Colonic mucosa (tissue), 4 donors: ENCODE measurements around the gene USP1. TPM values are rescaled to one million over a fixed set of nuclear protein-coding genes. Genes with fewer than 3 reads are reported as not detected.

Experiments
- DNase-seq: peaks from one replicate; pipeline ENCODE4 v3.0.0-alpha.2; 2020
- H3K27ac ChIP-seq: fragments of 200-600 bp; one replicate; pipeline ENCODE4 v1.8.0; 2021
- H3K27me3 ChIP-seq: fragments of 200-600 bp; one replicate; pipeline ENCODE4 v1.8.0; 2021
- H3K36me3 ChIP-seq: fragments of 200-600 bp; one replicate; pipeline ENCODE4 v1.8.0; 2021
- H3K4me1 ChIP-seq: fragments of 200-600 bp; one replicate; pipeline ENCODE4 v1.8.0; 2021; ENCODE audit warnings: mild to moderate bottlenecking
- H3K4me3 ChIP-seq: fragments of 200-600 bp; one replicate; pipeline ENCODE4 v1.8.0; 2021
- H3K9ac ChIP-seq, 2 donors: one replicate each; pipeline ENCODE4 v1.7.0; 2013; ENCODE audit warnings: control low read depth in 2 of 2, low read depth in 2 of 2, low read length in 2 of 2
- H3K9me3 ChIP-seq: fragments of 200-600 bp; one replicate; pipeline ENCODE4 v1.8.0; 2021
- CTCF ChIP-seq: fragments of 200-600 bp; IDR thresholded peaks from one replicate; pipeline ENCODE4 v1.8.0; 2022; ENCODE audit warnings: antibody characterized with exemption, mild to moderate bottlenecking
- intact Hi-C: fragments of 100-400 bp; cut with DNase I; formaldehyde crosslinking; loops from one replicate; pipeline ENCODE4 v1.14.1; 2022
- total RNA-seq, 2 donors: library from RNA; stranded (reverse); fragmentation: NEBNext Ultra II Directional in 1 of 2; extraction: Animal tissue kit (Norgen Biotek cat#: 25700) in 1 of 2; gene quantifications; one replicate each; pipeline ENCODE4 v1.2.1, GENCODE V29; 2021
- donor health status: healthy.
- donor health status: DM: no; HTN: no; CAD: no.
- donor health status: DM: no; HTN: no; CAD: no.

The USP1 gene
- total RNA-seq, 2 donors from 2014 or later: 28.8 to 30.7 TPM

- TF ChIP-seq CTCF: no peak
- no peaks in the 10 kb centered on the region for H3K36me3 ChIP-seq
- no peaks in the 10 kb centered on the region for H3K27me3 ChIP-seq
Measured at GRCh38 chr1:62457955-62458354, 21.1 kb downstream of the USP1 start.

GRCh38 chr1:62462370-62462769, 25.5 kb downstream of the USP1 start:
- H3K4me3 ChIP-seq: no peak overlapping the region
- H3K9ac ChIP-seq: no peak overlapping the region
- H3K27me3 ChIP-seq: no peaks in the 10 kb centered on the region
- H3K36me3 ChIP-seq: no peaks in the 10 kb centered on the region
- TF ChIP-seq CTCF: no peak
- H3K27ac ChIP-seq: no peak overlapping the region
- H3K4me1 ChIP-seq: no peaks in the 10 kb centered on the region
- intact Hi-C loops: no loop called here
- no peak for DNase-seq
- H3K9me3 ChIP-seq: no peaks in the 10 kb centered on the region

More at GRCh38 chr1:62457955-62458354, 21.1 kb downstream of the USP1 start:
- Histone ChIP-seq H3K4me3 (no peak overlapping the region), H3K9me3 (no peaks in the 10 kb centered on the region), H3K9ac (no peak overlapping the region), H3K27ac (no peak overlapping the region), H3K4me1 (no peaks in the 10 kb centered on the region)
- intact Hi-C loops: no loop called here
- no peak for DNase-seq

- H3K4me3 ChIP-seq: no peak overlapping the region
- no peaks in the 10 kb centered on the region for H3K9me3 ChIP-seq
- H3K36me3 ChIP-seq: no peaks in the 10 kb centered on the region
- H3K27ac ChIP-seq: no peak overlapping the region
- H3K27me3 ChIP-seq: no peaks in the 10 kb centered on the region
- intact Hi-C loops: no loop called here
- no peak for TF ChIP-seq CTCF
- no peaks in the 10 kb centered on the region for H3K4me1 ChIP-seq
- H3K9ac ChIP-seq: no peak overlapping the region
- DNase-seq: no peak
Measured at GRCh38 chr1:62467092-62467491, 30.2 kb downstream of the USP1 start.

GRCh38 chr1:62476525-62477219, 39.8 kb downstream of the USP1 start:
- no peaks in the 10 kb centered on the region for H3K9me3 ChIP-seq
- no peaks in the 10 kb centered on the region for H3K36me3 ChIP-seq
- DNase-seq: no peak

GRCh38 chr1:62481681-62482080, 44.8 kb downstream of the USP1 start:
- Histone ChIP-seq H3K27ac (no peak overlapping the region), H3K36me3 (no peaks in the 10 kb centered on the region)
- intact Hi-C loops: no loop called here

More at GRCh38 chr1:62476525-62477219, 39.8 kb downstream of the USP1 start:
- no peak overlapping the region for H3K27ac ChIP-seq
- intact Hi-C loops: no loop called here
- H3K27me3 ChIP-seq: no peaks in the 10 kb centered on the region
- H3K4me1 ChIP-seq: no peaks in the 10 kb centered on the region
- no peak overlapping the region for H3K4me3 ChIP-seq
- no peak for TF ChIP-seq CTCF
- no peak overlapping the region for H3K9ac ChIP-seq

More at GRCh38 chr1:62481681-62482080, 44.8 kb downstream of the USP1 start:
- H3K27me3 ChIP-seq: no peaks in the 10 kb centered on the region
- H3K4me3 ChIP-seq: no peak overlapping the region
- TF ChIP-seq CTCF: no peak
- H3K9ac ChIP-seq: no peak overlapping the region
- DNase-seq: no peak
- no peaks in the 10 kb centered on the region for H3K9me3 ChIP-seq
- H3K4me1 ChIP-seq: no peaks in the 10 kb centered on the region
